Thyroid gland (tissue), 4 donors: ENCODE measurements around the gene HIPK4.

Experiments used
- CTCF ChIP-seq, 6 experiments: fragments of 200-600 bp in 3 of 6; fragments of 450-650 bp in 3 of 6; sonication (generic) in 3 of 6; IDR thresholded peaks; one replicate each; pipeline ENCODE4 v1.5.1; 2016 to 2019; ENCODE audit warnings: antibody characterized with exemption in 6 of 6, mild to moderate bottlenecking in 2 of 6, inconsistent platforms in 1 of 6, moderate library complexity in 1 of 6
- POLR2A ChIP-seq, 2 donors: fragments of 450-650 bp; IDR thresholded peaks; one replicate each; pipeline ENCODE4 v1.6.1; 2017; ENCODE audit warnings: antibody characterized with exemption in 2 of 2, mild to moderate bottlenecking in 2 of 2, moderate library complexity in 1 of 2

- no peak for TF ChIP-seq POLR2A (IDR thresholded peaks at IDR 0.05)
- no peak for TF ChIP-seq CTCF (IDR thresholded peaks at IDR 0.05)
These were observed 47.2 kb downstream of the HIPK4 start for GRCh38 chr19:40342644-40343311.
